Measurements from ENCODE around the gene SPRY4.

GRCh38 chr5:142292808-142293207 is 32.0 kb downstream of the SPRY4 start:
- TF ChIP-seq EZH2phosphoT487 (IDR thresholded peaks at IDR 0.05; ENCODE audit: borderline replicate concordance, low read length) = no peak
- TF ChIP-seq CTCF (IDR thresholded peaks at IDR 0.05; ENCODE audit: low read depth, low read length, poor library complexity, severe bottlenecking) = no peak
